ENCODE results near the gene HCFC1. TPM values are rescaled to one million over a fixed set of nuclear protein-coding genes. Genes with fewer than 3 reads are reported as not detected.

The HCFC1 gene
- polyA plus RNA-seq, 3 donors, result 1.9 to 21.8 (median 3.8) TPM

DNA sequence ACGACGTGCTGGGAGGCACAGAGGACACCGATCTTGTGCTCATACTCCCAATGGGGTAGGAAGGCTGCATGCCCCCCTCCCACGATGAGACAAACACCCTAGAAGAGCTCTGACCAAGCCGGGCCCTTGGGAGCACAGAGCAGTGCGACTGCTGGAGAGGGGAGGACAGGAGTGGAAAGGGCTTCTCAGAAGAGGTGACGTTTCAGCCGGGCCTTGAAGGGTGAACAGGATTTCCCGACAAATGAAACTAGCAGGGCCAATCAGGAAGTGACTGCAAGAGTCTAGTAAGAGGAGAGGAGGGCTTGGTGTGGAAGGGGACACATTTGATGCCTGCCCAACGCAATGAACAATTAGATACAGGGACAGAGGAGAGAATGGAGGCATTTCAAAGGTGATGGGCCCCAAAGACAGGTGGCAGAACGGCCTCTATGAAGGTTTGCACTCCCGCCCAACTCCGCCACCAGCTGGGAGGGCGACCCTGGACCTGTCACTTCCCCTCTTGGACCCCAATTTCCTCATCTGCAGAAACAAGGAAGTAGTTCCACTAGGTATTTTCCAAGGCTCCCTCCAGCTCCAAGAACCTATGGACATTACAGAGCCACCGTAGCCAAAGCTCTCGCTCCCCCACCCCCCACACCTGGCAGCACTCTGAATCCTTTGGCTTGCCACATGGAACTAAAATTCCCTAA is 3.9 kb downstream of the HCFC1 start:
- no peaks in the 10 kb centered on the region for H3K9me3 ChIP-seq (replicated peaks in 1 of 2; ENCODE audit: control insufficient read depth in 1 of 2, insufficient read depth in 1 of 2, low read length in 2 of 2)
- H3K4me3 Mint-ChIP-seq, result peak overlapping the region; percentile 85 to 99
- intact Hi-C loops (cut with micrococcal nuclease), result no loop called here
- H3K27ac Mint-ChIP-seq, result peak overlapping the region; percentile 77 to 96 (median 90)
- peaks cover 20 to 28% of the 10 kb centered on the region in 2 donors for H3K36me3 ChIP-seq (replicated peaks in 1 of 2; ENCODE audit: control insufficient read depth in 1 of 2, insufficient read depth in 2 of 2, low read length in 2 of 2)
- peak; percentile 37 to 83 (median 45) for DNase-seq
- H3K9ac ChIP-seq (ENCODE audit: insufficient read depth, low read length, poor library complexity, severe bottlenecking), result peak overlapping the region; percentile 38
- peaks cover 0 to 37% (median 0%) of the 10 kb centered on the region in 3 donors for H3K27me3 Mint-ChIP-seq (ENCODE audit: low read depth in 3 of 3)
- peaks cover 83% of the 10 kb centered on the region for H3K79me2 ChIP-seq (ENCODE audit: insufficient read depth, low read length)
- no peak for TF ChIP-seq CTCF (IDR thresholded peaks at IDR 0.05)
- H3K4me3 ChIP-seq (replicated peaks in 1 of 3; ENCODE audit: low read depth in 2 of 3, low read length in 3 of 3), result peak overlapping the region in 2 of 3 experiments; percentile 23 to 100
- H3K27ac ChIP-seq (ENCODE audit: low read depth in 1 of 2, low read length in 2 of 2), result peak overlapping the region; percentile 71 to 78
- peaks cover 38 to 44% of the 10 kb centered on the region in 2 donors for H3K4me1 ChIP-seq (ENCODE audit: control insufficient read depth in 1 of 2, insufficient read depth in 2 of 2, low read length in 2 of 2)
- peaks cover 13 to 41% of the 10 kb centered on the region in 2 donors for H3K36me3 Mint-ChIP-seq
- WGBS (ENCODE audit: insufficient coverage), result 29% methylated on average over 9 of the region's 16 CpGs
- peak overlapping the region; percentile 87 for H3K4me2 ChIP-seq (replicated peaks; ENCODE audit: extremely low read depth, low read length, poor library complexity, severe bottlenecking)
- peaks cover 72% of the 10 kb centered on the region for H4K20me1 ChIP-seq (ENCODE audit: insufficient read depth, low read length)
- peaks cover 35% of the 10 kb centered on the region for H3K4me1 Mint-ChIP-seq
- H2AFZ ChIP-seq (ENCODE audit: insufficient read depth, low read depth, low read length, poor library complexity, severe bottlenecking), result no peak overlapping the region
- H3K9me3 Mint-ChIP-seq, result peaks cover 0 to 19% (median 8%) of the 10 kb centered on the region in 7 donors
- no peaks in the 10 kb centered on the region for H3K27me3 ChIP-seq (ENCODE audit: control insufficient read depth in 2 of 2, insufficient read depth in 2 of 2, low read length in 2 of 2)

DNA sequence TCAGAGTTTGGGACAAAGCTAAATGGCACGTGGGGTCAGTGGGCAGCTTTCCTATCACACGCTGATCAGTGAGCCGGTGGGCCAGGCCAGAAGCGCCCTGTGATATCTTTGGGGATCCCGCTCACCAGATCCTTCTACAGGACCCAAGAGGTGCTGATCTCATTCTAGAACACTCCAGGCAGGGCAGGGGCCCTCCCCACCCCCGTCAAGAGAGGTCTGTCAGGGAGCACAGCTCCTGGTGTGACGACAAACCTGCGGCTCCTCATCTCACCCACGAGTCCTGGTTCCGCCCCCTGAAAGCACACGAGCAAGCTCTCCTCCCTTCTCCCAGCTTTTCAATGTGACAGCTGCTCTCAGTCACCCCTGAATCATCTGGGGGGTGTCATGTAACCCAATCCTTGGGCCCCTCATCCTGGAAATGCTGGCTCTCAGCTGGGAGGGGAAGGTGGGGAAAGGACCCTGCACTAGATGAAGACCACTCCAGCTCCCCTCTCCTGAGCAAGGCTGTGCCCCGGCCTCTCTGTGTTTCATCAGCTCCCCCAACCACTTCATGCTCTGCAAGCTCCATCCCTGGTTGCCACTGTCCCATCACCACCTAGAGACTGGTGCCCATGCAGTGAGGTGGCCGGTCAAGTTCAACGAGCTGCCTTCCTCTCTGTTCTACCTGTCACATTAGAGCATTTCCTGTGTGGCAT is 4.6 kb downstream of the HCFC1 start:
- H3K9me3 ChIP-seq (replicated peaks in 1 of 2; ENCODE audit: control insufficient read depth in 1 of 2, insufficient read depth in 1 of 2, low read length in 2 of 2), result no peaks in the 10 kb centered on the region
- no peaks in the 10 kb centered on the region for H3K27me3 ChIP-seq (ENCODE audit: control insufficient read depth in 2 of 2, insufficient read depth in 2 of 2, low read length in 2 of 2)
- no peak overlapping the region for H2AFZ ChIP-seq (ENCODE audit: insufficient read depth, low read depth, low read length, poor library complexity, severe bottlenecking)
- peaks cover 0 to 19% (median 8%) of the 10 kb centered on the region in 7 donors for H3K9me3 Mint-ChIP-seq
- H3K27ac ChIP-seq (ENCODE audit: low read depth in 1 of 2, low read length in 2 of 2), result peak overlapping the region; percentile 71 to 78
- H3K4me2 ChIP-seq (replicated peaks; ENCODE audit: extremely low read depth, low read length, poor library complexity, severe bottlenecking), result peak overlapping the region; percentile 87
- H3K79me2 ChIP-seq (ENCODE audit: insufficient read depth, low read length), result peaks cover 88% of the 10 kb centered on the region
- H3K36me3 Mint-ChIP-seq, result peaks cover 20 to 48% of the 10 kb centered on the region in 2 donors
- H3K9ac ChIP-seq (ENCODE audit: insufficient read depth, low read length, poor library complexity, severe bottlenecking), result peak overlapping the region; percentile 38
- whole genome bisulfite sequencing (ENCODE audit: insufficient coverage), result 64% methylated on average over 4 of the region's 14 CpGs
- peak overlapping the region; percentile 77 to 96 (median 90) for H3K27ac Mint-ChIP-seq
- peaks cover 0 to 42% (median 0%) of the 10 kb centered on the region in 3 donors for H3K27me3 Mint-ChIP-seq (ENCODE audit: low read depth in 3 of 3)
- no peak for TF ChIP-seq CTCF (IDR thresholded peaks at IDR 0.05)
- H4K20me1 ChIP-seq (ENCODE audit: insufficient read depth, low read length), result peaks cover 79% of the 10 kb centered on the region
- peaks cover 35% of the 10 kb centered on the region for H3K4me1 Mint-ChIP-seq
- no peak for DNase-seq
- H3K4me3 Mint-ChIP-seq, result peak overlapping the region; percentile 85 to 99
- H3K4me1 ChIP-seq (ENCODE audit: control insufficient read depth in 1 of 2, insufficient read depth in 2 of 2, low read length in 2 of 2), result peaks cover 38 to 44% of the 10 kb centered on the region in 2 donors
- intact Hi-C loops (cut with micrococcal nuclease), result no loop called here
- H3K36me3 ChIP-seq (replicated peaks in 1 of 2; ENCODE audit: control insufficient read depth in 1 of 2, insufficient read depth in 2 of 2, low read length in 2 of 2), result peaks cover 26 to 35% of the 10 kb centered on the region in 2 donors
- H3K4me3 ChIP-seq (replicated peaks in 1 of 3; ENCODE audit: low read depth in 2 of 3, low read length in 3 of 3), result peak overlapping the region in 1 of 3 experiments; percentile 100

All from CD14-positive monocyte (primary cell).